Measurements from ENCODE around the gene NRIP1.
"Not testable (repeated sequence)": the region's sequence is repeated elsewhere in the genome, so short reads cannot be mapped to it uniquely, and the experiment has no call there.

The NRIP1 gene

DNA sequence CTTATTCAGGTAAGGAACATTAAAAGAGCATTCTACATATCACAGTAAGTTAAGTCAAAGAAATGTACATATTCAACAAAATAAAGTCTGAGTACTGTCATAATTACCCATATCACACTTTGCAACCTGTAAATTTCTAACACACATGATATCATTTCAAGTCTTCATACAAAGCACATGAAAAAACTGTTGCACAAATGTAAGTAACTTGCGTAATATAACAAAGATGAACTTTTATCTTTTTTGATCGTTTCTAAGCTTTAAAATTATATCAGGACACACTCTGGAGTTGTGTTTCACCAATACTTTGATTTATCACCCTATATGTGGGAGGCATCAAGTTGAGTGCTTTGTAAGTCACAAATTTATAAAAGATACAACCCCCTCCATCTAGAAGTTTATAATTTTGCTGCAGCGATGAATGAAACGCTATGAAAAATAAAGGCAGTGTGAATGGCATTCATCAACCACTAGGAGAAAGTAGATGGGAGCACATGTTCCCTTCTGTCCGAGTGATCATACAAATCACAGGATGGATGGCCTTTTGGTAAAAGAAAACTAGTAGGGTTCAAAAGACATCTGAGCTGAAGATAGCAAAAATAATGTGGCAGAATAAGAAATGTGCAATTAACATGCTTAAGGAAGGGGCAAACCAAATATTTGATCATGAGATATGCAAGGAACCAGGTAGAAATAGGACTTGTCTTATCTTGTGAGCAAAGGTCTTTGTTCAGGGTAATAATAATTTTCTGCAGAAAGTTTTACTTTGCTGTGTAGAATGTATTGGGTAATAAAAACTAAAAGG, 27.5 kb downstream of the NRIP1 start:
- Mint-ChIP-seq H3K36me3 (ENCODE audit: low read depth) (peaks cover 40% of the 10 kb centered on the region), H3K4me1 (ENCODE audit: low read depth) (peaks cover 42% of the 10 kb centered on the region), H3K4me3 (no peak overlapping the region), H3K9me3 (peaks cover 4% of the 10 kb centered on the region), H3K27me3 (no peaks in the 10 kb centered on the region), H3K27ac (no peak overlapping the region)
- no peak for DNase-seq

DNA sequence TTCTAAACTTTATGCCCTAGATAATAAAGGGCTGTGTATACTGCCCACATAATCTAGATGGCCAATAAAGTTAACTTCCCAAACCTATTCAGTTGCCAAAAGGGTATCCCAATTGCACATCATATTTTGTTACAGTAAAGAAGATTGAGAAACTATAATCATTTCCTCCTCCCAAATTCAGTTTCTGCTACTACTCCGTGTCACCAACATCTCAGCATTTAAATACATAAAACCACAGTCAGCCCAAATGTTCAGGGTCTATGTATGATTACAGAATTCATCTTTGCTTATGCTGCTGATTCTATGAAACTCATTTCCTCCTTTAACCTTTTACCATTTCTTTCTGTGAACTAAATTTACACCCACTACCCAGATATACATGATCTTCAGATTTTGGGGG, 28.6 kb downstream of the NRIP1 start:
- Mint-ChIP-seq H3K4me1 (ENCODE audit: low read depth) (peaks cover 47% of the 10 kb centered on the region), H3K4me3 (no peak overlapping the region), H3K36me3 (ENCODE audit: low read depth) (peaks cover 37% of the 10 kb centered on the region), H3K9me3 (peaks cover 4% of the 10 kb centered on the region), H3K27me3 (no peaks in the 10 kb centered on the region), H3K27ac (peak overlapping the region; percentile 68)
- no peak for DNase-seq

DNA sequence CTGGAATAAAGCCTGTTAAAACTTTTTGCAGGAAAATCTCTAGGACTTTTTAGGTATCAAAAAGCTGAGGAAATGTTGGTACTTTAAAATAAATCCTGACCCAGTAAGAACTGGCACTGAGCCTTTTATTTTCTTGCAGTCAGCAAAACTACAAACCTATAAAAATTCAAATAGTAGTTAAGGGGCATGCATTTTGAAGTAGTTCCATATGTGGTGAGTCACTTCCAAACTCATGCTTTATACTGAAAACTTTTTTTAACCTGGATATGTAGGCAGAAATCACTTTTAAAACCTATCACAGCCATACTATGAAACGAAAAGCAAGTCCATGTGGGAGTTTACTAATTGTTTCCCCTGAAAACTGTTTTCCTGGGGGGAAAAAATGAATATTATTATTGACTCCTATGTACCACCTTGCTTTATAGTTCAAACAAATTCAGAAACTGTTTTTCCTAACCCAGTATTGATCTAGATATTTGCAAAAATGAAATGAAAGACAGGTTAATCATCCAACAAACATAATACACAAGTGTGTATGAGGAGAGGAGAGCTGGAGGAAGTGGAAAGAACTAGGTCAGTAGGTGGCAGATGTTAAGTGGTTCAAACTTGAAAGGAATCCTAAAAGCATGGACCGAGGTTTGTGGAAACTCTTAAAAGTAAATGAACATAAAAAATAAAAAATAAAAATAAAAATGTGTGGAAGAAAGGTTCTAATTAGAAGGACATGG, 30.5 kb downstream of the NRIP1 start:
- H3K9me3 Mint-ChIP-seq: no peaks in the 10 kb centered on the region

DNA sequence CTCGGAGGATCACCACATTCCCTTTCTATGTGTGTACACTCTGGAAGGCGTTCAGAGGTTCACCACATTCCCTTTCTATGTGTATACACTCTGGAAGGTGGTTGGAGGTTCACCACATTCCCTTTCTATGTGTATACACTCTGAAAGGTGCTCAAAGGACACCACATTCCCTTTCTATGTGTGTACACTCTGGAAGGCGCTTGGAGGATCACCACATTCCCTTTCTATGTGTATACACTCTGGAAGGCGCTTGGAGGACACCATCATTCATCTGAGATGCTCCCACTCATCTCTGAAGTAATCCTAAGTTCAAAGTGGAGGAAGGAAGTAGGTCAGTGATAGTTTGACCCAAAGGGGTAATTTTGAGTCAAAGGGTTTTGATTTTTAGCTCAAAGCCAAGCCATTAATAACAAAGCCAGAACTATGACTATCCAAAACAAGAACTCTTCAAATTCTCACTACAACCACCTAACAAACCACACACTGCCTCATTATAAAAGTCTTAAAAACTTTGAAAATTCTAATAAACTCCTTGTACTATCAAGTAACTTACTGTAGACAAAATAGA, 32.9 kb downstream of the NRIP1 start:
- H3K27ac Mint-ChIP-seq: no peak overlapping the region
- H3K9me3 Mint-ChIP-seq: no peaks in the 10 kb centered on the region
- no peaks in the 10 kb centered on the region for H3K27me3 Mint-ChIP-seq
- H3K4me3 Mint-ChIP-seq: no peak overlapping the region
- no peak for DNase-seq
- H3K36me3 Mint-ChIP-seq (ENCODE audit: low read depth): peaks cover 17% of the 10 kb centered on the region
- peaks cover 57% of the 10 kb centered on the region for H3K4me1 Mint-ChIP-seq (ENCODE audit: low read depth)

More for the DNA sequence above, 30.5 kb downstream of the NRIP1 start:
- peak overlapping the region; percentile 86 for H3K27ac Mint-ChIP-seq
- H3K36me3 Mint-ChIP-seq (ENCODE audit: low read depth): peaks cover 32% of the 10 kb centered on the region
- peak overlapping the region; percentile 13 for H3K4me3 Mint-ChIP-seq
- H3K4me1 Mint-ChIP-seq (ENCODE audit: low read depth): peaks cover 50% of the 10 kb centered on the region
- H3K27me3 Mint-ChIP-seq: no peaks in the 10 kb centered on the region
- no peak for DNase-seq

DNA sequence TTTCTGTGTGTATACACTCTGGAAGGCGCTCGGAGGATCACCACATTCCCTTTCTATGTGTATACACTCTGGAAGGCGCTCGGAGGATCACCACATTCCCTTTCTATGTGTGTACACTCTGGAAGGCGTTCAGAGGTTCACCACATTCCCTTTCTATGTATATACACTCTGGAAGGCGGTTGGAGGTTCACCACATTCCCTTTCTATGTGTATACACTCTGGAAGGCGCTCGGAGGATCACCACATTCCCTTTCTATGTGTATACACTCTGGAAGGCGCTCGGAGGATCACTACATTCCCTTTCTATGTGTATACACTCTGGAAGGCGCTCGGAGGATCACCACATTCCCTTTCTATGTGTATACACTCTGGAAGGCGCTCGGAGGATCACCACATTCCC, 33.4 kb downstream of the NRIP1 start:
- DNase-seq, H3K27ac Mint-ChIP-seq, H3K4me3 Mint-ChIP-seq, H3K9me3 Mint-ChIP-seq, H3K27me3 Mint-ChIP-seq: not testable (repeated sequence)
- H3K36me3 Mint-ChIP-seq (ENCODE audit: low read depth): peaks cover 18% of the 10 kb centered on the region
- H3K4me1 Mint-ChIP-seq (ENCODE audit: low read depth): peaks cover 57% of the 10 kb centered on the region

DNA sequence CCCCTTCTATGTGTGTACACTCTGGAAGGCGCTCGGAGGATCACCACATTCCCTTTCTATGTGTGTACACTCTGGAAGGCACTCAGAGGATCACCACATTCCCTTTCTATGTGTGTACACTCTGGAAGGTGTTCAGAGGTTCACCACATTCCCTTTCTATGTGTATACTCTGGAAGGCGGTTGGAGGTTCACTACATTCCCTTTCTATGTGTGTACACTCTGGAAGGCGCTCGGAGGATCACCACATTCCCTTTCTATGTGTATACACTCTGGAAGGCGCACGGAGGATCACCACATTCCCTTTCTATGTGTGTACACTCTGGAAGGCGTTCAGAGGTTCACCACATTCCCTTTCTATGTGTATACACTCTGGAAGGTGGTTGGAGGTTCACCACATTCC, 33.9 kb downstream of the NRIP1 start:
- H3K27me3 Mint-ChIP-seq, H3K9me3 Mint-ChIP-seq, H3K27ac Mint-ChIP-seq, DNase-seq, H3K4me3 Mint-ChIP-seq: not testable (repeated sequence)
- Mint-ChIP-seq H3K4me1 (ENCODE audit: low read depth) (peaks cover 52% of the 10 kb centered on the region), H3K36me3 (ENCODE audit: low read depth) (peaks cover 19% of the 10 kb centered on the region)

DNA sequence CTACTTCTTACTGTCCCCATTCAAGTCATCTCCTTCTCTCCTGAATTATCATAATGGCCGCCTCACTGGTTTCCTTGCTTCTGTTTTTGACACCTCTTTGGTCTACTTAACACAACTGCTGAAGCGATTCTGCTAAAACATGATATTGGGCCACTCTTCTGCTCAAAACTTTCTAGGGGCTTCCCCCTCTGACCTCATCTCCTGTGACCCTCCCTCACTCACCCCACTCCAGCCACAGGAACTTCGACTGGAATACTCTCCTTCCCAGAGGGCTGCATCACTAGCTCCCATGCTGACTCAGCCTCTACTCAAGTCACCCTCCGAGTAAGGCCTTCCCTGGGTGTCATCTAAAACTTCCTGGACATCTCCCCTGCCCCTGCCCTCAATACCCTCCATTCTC, 35.7 kb downstream of the NRIP1 start:
- Mint-ChIP-seq H3K27ac (peak overlapping the region; percentile 5), H3K36me3 (ENCODE audit: low read depth) (peaks cover 30% of the 10 kb centered on the region), H3K27me3 (no peaks in the 10 kb centered on the region), H3K9me3 (no peaks in the 10 kb centered on the region), H3K4me3 (no peak overlapping the region), H3K4me1 (ENCODE audit: low read depth) (peaks cover 52% of the 10 kb centered on the region)
- no peak for DNase-seq

DNA sequence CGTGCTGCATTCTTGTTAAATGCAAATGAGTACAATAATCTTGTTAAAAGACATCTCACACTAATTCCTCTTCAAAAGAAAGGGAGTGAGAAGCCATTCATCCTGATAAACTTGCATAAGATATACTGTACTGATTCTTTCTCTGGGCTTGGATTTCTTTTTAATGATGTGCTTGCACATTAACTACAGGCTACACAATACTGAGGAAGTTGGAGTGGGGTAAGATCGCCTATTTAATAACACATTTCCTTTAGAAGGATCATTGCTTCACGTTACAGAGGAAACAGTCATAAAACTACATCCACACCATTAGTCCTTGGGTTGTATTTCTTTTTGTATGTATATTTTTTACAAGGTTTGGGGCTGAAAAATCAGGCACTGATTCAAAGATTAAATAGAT, 36.6 kb downstream of the NRIP1 start:
- Mint-ChIP-seq H3K27ac (peak overlapping the region; percentile 3), H3K36me3 (ENCODE audit: low read depth) (peaks cover 25% of the 10 kb centered on the region), H3K4me1 (ENCODE audit: low read depth) (peaks cover 43% of the 10 kb centered on the region), H3K27me3 (no peaks in the 10 kb centered on the region), H3K4me3 (no peak overlapping the region), H3K9me3 (no peaks in the 10 kb centered on the region)
- DNase-seq: no peak

DNA sequence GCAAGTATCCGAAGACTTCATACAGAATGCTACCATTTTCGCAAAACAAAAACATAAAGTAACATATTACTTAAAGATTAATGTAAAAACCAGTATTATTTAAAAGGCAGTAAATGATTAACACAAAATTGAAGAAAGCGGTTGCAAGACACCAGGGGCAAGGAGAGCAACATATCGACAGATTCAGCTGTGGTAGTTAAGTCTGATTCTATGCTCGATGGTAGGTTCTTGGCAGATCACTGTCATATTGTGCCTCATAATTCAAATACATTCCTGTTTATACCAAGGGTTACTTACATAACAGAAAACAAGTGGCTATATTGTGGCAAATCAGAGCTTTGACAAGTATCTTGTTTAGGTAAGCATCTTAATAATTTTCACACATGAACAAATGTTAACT, 37.7 kb downstream of the NRIP1 start:
- H3K4me1 Mint-ChIP-seq (ENCODE audit: low read depth): peaks cover 41% of the 10 kb centered on the region
- DNase-seq: no peak
- peaks cover 5% of the 10 kb centered on the region for H3K9me3 Mint-ChIP-seq
- H3K4me3 Mint-ChIP-seq: no peak overlapping the region
- no peaks in the 10 kb centered on the region for H3K27me3 Mint-ChIP-seq
- H3K36me3 Mint-ChIP-seq (ENCODE audit: low read depth): peaks cover 32% of the 10 kb centered on the region
- H3K27ac Mint-ChIP-seq: no peak overlapping the region

DNA sequence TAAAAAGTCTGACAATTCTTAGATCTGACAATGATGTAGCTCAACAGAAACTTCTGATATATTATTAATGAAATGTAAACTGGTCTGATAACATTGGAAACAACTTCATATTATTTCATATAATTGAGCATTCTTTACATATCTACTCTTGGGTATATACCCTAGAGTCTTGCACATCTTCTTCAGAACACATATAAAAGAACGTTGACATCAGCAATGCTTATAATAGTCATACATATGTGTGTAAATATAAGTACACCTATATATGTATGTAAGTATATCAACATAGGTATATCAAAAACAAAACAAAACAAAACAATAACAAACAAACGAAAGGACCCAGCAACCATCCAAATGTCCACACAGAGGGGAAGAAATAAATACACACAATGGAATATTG, 38.4 kb downstream of the NRIP1 start:
- H3K27me3 Mint-ChIP-seq: no peaks in the 10 kb centered on the region
- peaks cover 43% of the 10 kb centered on the region for H3K4me1 Mint-ChIP-seq (ENCODE audit: low read depth)
- no peak overlapping the region for H3K4me3 Mint-ChIP-seq
- no peak overlapping the region for H3K27ac Mint-ChIP-seq
- peaks cover 34% of the 10 kb centered on the region for H3K36me3 Mint-ChIP-seq (ENCODE audit: low read depth)
- peaks cover 10% of the 10 kb centered on the region for H3K9me3 Mint-ChIP-seq
- DNase-seq: no peak

DNA sequence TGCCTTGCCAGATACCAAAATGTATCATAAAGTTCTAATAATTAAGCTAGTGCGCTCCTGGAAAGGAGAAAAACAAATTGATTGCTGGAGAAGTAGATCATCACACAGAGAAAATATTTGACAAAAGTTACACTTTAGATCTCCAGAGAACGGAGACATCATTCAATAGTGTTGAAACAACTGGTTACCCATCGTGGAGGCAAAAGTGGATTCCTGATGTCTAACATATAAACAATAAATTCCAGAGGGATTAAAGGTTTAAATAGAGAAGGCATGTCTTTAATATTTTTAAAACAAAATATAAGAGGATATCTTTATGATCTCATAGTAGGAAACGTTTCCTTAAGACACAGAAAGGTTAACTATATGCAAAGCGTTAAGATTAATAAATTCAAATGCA, 41.0 kb downstream of the NRIP1 start:
- DNase-seq: no peak
- Mint-ChIP-seq H3K4me1 (ENCODE audit: low read depth) (peaks cover 43% of the 10 kb centered on the region), H3K27ac (no peak overlapping the region), H3K36me3 (ENCODE audit: low read depth) (peaks cover 31% of the 10 kb centered on the region), H3K27me3 (no peaks in the 10 kb centered on the region), H3K9me3 (peaks cover 10% of the 10 kb centered on the region), H3K4me3 (no peak overlapping the region)

DNA sequence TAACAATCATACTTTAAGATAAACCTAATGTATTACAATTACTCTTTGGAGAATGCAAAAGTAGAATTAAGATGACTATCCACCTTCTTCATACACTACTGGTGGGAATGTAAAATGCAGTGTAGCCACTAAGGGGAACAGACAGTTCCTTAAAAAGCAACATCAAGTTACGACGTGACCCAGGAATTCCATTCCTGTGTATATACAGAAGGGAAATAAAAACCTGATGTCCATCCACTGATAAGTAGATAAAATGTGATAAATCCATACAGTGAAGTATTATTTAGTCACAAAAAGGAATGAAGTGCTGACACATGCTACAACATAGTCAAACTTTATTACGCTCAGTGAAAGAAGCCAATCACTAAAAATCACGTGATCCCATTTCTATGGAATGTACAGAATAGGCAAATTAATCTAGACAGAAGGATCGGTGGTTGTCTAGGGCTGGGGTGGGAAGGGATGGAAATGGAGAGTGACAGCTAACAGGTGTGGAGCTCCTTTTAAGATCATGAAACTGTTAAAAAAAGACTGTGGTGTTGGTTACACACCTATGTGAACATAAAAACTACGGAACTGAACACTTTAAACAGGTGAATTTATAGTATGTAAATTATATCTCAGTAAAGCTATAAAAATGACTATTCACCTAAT, 42.1 kb downstream of the NRIP1 start:
- Mint-ChIP-seq H3K9me3 (peaks cover 10% of the 10 kb centered on the region), H3K27me3 (no peaks in the 10 kb centered on the region), H3K36me3 (ENCODE audit: low read depth) (peaks cover 31% of the 10 kb centered on the region), H3K4me3 (no peak overlapping the region), H3K4me1 (ENCODE audit: low read depth) (peaks cover 46% of the 10 kb centered on the region), H3K27ac (no peak overlapping the region)
- DNase-seq: no peak

DNA sequence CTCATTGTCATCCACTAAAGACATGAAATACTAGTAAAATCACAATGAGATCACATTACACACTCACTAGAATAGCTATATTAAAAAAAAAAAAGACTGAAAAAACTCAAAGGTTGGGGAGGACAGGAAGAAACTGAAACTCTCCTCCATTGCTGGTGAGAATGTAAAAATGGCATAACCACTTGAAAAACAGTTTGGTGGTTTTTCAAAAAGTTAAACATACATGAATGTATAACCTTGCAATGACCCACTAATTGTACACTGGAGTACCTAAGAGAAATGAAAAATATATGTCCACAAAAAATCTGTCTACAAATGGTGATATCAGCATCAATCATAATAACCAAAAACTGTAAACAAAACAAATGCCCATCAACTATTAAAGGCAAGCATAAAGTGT, 44.0 kb downstream of the NRIP1 start:
- Mint-ChIP-seq H3K27me3 (no peaks in the 10 kb centered on the region), H3K27ac (no peak overlapping the region), H3K4me1 (ENCODE audit: low read depth) (peaks cover 45% of the 10 kb centered on the region), H3K9me3 (peaks cover 10% of the 10 kb centered on the region), H3K36me3 (ENCODE audit: low read depth) (peaks cover 28% of the 10 kb centered on the region), H3K4me3 (no peak overlapping the region)
- DNase-seq: no peak

DNA sequence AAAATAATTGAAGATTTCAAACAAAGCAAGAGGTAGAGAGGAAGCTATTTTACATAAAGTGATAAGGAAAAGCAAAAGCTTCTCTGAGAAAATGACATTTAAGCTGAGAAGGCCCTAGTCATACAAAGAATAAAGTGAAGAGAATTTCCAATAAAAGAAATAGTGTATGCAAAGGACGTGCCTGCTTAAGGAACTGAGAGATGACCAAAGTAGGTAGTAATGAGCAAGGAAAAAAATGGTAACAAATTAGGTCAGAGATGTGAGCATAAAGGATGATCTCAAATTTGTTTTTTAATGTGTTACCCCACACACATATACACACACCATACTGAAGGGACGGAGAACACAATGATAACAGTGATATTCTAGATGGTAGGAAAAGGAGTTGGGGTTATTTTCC, 46.4 kb downstream of the NRIP1 start:
- Mint-ChIP-seq H3K4me3 (no peak overlapping the region), H3K27ac (peak overlapping the region; percentile 11), H3K4me1 (ENCODE audit: low read depth) (peaks cover 35% of the 10 kb centered on the region), H3K36me3 (ENCODE audit: low read depth) (peaks cover 29% of the 10 kb centered on the region), H3K27me3 (no peaks in the 10 kb centered on the region), H3K9me3 (peaks cover 10% of the 10 kb centered on the region)
- DNase-seq: no peak

Data from activated T-cell treated with anti-CD3 and anti-CD28 coated beads, Interleukin-2, amount 50 U/mL, for 24 hours (primary cell).